ENCODE data around the gene PDZD2.

PDZD2 gene

DNA sequence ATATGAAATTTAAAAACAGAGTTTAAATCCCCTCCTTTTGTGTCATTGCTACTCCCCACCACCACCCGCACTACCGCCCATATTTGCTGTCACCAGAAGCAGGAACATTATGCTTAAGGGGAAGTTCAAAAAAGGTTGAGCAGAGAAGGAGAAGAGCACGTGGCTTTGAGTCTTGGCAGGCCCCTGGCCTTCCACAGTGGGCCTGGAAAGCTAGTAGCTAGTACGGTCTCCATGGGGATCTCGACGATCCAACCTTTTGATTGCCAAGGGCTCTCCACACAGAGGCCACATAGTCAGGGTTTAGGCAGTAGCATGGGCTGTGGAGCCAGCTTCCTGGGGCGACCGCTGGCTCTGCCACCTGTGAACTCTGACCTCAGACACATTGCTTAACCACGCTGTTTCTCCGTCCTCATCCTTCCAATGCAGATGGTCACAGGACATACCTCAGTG is 445.1 kb downstream of the PDZD2 start:
- no peak overlapping the region for H3K4me3 ChIP-seq (ENCODE audit: low read length)
- DNase-seq (ENCODE audit: low read depth) = no peak
- no peak for TF ChIP-seq CTCF (IDR thresholded peaks at IDR 0.05; ENCODE audit: insufficient read depth, low read depth, low read length, missing control alignments)

DNA sequence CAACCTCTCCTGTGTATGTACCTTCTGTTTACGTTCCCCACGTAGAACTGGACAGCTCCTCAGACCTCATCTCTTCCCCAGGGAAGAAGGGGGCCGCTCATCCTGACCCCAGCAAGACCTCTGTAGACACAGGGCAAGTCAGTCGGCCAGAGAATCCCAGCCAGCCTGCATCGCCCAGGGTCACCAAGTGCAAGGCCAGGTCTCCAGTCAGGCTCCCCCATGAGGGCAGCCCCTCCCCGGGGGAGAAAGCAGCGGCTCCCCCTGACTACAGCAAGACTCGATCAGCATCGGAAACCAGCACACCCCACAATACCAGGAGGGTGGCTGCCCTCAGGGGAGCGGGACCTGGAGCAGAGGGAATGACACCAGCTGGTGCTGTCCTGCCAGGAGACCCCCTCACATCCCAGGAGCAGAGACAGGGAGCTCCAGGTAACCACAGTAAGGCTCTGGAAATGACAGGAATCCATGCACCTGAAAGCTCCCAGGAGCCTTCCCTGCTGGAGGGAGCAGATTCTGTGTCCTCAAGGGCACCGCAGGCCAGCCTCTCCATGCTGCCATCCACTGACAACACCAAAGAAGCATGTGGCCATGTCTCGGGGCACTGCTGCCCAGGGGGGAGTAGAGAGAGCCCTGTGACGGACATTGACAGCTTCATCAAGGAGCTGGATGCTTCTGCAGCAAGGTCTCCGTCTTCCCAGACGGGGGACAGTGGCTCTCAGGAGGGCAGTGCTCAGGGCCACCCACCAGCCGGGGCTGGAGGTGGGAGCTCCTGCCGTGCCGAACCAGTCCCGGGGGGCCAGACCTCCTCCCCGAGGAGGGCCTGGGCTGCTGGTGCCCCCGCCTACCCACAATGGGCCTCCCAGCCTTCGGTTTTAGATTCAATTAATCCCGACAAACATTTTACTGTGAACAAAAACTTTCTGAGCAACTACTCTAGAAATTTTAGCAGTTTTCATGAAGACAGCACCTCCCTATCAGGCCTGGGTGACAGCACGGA is 448.5 kb downstream of the PDZD2 start:
- no peak overlapping the region for H3K4me3 ChIP-seq (ENCODE audit: low read length)
- DNase-seq (ENCODE audit: low read depth) = no peak
- no peak for TF ChIP-seq CTCF (IDR thresholded peaks at IDR 0.05; ENCODE audit: insufficient read depth, low read depth, low read length, missing control alignments)

GRCh38 chr5:32088214-32088613 is 449.3 kb downstream of the PDZD2 start:
- no peak for DNase-seq (ENCODE audit: low read depth)
- TF ChIP-seq CTCF (IDR thresholded peaks at IDR 0.05; ENCODE audit: insufficient read depth, low read depth, low read length, missing control alignments) = no peak
- no peak overlapping the region for H3K4me3 ChIP-seq (ENCODE audit: low read length)

GRCh38 chr5:32089146-32090000 is 450.4 kb downstream of the PDZD2 start:
- TF ChIP-seq CTCF (IDR thresholded peaks at IDR 0.05; ENCODE audit: insufficient read depth, low read depth, low read length, missing control alignments) = no peak
- no peak overlapping the region for H3K4me3 ChIP-seq (ENCODE audit: low read length)
- no peak for DNase-seq (ENCODE audit: low read depth)

DNA sequence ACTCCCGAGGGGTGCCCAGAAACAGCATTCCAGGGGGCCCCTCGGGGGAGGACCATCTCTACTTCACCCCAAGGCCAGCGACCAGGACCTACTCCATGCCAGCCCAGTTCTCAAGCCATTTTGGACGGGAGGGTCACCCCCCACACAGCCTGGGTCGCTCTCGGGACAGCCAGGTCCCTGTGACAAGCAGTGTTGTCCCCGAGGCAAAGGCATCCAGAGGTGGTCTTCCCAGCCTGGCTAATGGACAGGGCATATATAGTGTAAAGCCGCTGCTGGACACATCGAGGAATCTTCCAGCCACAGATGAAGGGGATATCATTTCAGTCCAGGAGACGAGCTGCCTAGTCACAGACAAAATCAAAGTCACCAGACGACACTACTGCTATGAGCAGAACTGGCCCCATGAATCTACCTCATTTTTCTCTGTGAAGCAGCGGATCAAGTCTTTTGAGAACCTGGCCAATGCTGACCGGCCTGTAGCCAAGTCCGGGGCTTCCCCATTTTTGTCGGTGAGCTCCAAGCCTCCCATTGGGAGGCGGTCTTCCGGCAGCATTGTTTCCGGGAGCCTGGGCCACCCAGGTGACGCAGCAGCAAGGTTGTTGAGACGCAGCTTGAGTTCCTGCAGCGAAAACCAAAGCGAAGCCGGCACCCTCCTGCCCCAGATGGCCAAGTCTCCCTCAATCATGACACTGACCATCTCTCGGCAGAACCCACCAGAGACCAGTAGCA is 451.3 kb downstream of the PDZD2 start:
- DNase-seq (ENCODE audit: low read depth) = no peak
- H3K4me3 ChIP-seq (ENCODE audit: low read length) = no peak overlapping the region
- TF ChIP-seq CTCF (IDR thresholded peaks at IDR 0.05; ENCODE audit: insufficient read depth, low read depth, low read length, missing control alignments) = no peak

GRCh38 chr5:32090755-32091128 is 451.8 kb downstream of the PDZD2 start:
- DNase-seq (ENCODE audit: low read depth) = no peak
- TF ChIP-seq CTCF (IDR thresholded peaks at IDR 0.05; ENCODE audit: insufficient read depth, low read depth, low read length, missing control alignments) = no peak
- H3K4me3 ChIP-seq (ENCODE audit: low read length) = no peak overlapping the region

All from epithelial cell of esophagus (primary cell).